H1 (cell line): ENCODE data around the gene MT1X. TPM values are rescaled to one million over a fixed set of nuclear protein-coding genes. Genes with fewer than 3 reads are reported as not detected.

ENCODE experiments used
- CHD1 ChIP-seq: IDR thresholded peaks from 2 replicates; pipeline ENCODE4 v1.6.1; 2012; ENCODE audit warnings: low read depth, low read length, improper control_type of control experiment
- EGR1 ChIP-seq: IDR thresholded peaks from 2 replicates; pipeline ENCODE4 v1.6.1; 2011; ENCODE audit warnings: low read depth, low read length, borderline replicate concordance
- GABPA ChIP-seq: IDR thresholded peaks from 2 replicates; pipeline ENCODE4 v1.6.1; 2011; ENCODE audit warnings: mild to moderate bottlenecking, low read length, moderate library complexity, borderline replicate concordance; ENCODE audit not compliant: insufficient read depth
- NRF1 ChIP-seq: IDR thresholded peaks from 2 replicates; pipeline ENCODE4 v1.6.1; 2011; ENCODE audit warnings: mild to moderate bottlenecking, low read depth, low read length, improper control_type of control experiment
- RBBP5 ChIP-seq: IDR thresholded peaks from 2 replicates; pipeline ENCODE4 v1.7.1; 2012; ENCODE audit warnings: low read depth, mild to moderate bottlenecking, inconsistent platforms, low read length, moderate library complexity, borderline replicate concordance
- SIRT6 ChIP-seq: IDR thresholded peaks from one replicate; pipeline ENCODE4 v1.7.1; 2012; ENCODE audit warnings: low read length, inconsistent platforms
- TAF1 ChIP-seq: IDR thresholded peaks from 2 replicates; pipeline ENCODE4 v1.6.1; 2011; ENCODE audit warnings: mild to moderate bottlenecking, low read depth, low read length
- polyA plus RNA-seq, 7 experiments: library from polyadenylated mRNA; depleted of rRNA in 3 of 7; stranded (reverse) in 5 of 7; unstranded in 2 of 7; fragments of >200 nt in 5 of 7; fragments of 200-250 nt in 2 of 7; gene quantifications; 1 replicate in 5 of 7; 2 replicates in 1 of 7; 4 replicates in 1 of 7; pipeline versions ENCODE4 v1.2.1 to v1.2.3, GENCODE V29; 2011 to 2013; ENCODE audit warnings: missing spikeins in 2 of 7, mixed read lengths in 2 of 7
- total RNA-seq: library from RNA; stranded (reverse); fragmentation: NEBNext Ultra II Directional; extraction: Animal tissue kit (Norgen Biotek cat#: 25700); gene quantifications from 2 replicates; pipeline ENCODE4 v1.2.1, GENCODE V29; 2021

The MT1X gene
- total and polyA plus RNA-seq, 2 of the 8 experiments (the other 6 are each of a cell fraction or from before 2014, with no cell fraction given), result 52.4 to 1,060 TPM

- TF ChIP-seq GABPA, result no peak
- no peak for TF ChIP-seq RBBP5
- TF ChIP-seq TAF1, result no peak
- no peak for TF ChIP-seq NRF1
- no peak for TF ChIP-seq EGR1
- no peak for TF ChIP-seq CHD1
- TF ChIP-seq SIRT6, result no peak
Measured at GRCh38 chr16:56679078-56679730, 3.1 kb upstream of the MT1X start (continued).
